BJ (cell line): Measurements from ENCODE around the gene NXNL1. TPM values are rescaled to one million over a fixed set of nuclear protein-coding genes. Genes with fewer than 3 reads are reported as not detected.

Experiments used
- CTCF ChIA-PET: fragments of 350-600 bp; formaldehyde crosslinking; extraction: SDS; loops from one replicate; lab custom pipeline; 2021; ENCODE audit warnings: antibody characterized with exemption, inconsistent platforms; lab: Yijun Ruan, JAX
- POLR2A ChIA-PET: fragments of 300-600 bp; sonication (Branson Sonifier 250); formaldehyde crosslinking; extraction: SDS; loops from one replicate; lab custom pipeline; 2021; ENCODE audit warnings: antibody characterized with exemption; lab: Charles Lee
- DNase-seq: peaks from one replicate; pipeline ENCODE4 v3.0.0-alpha.2; 2011; ENCODE audit warnings: low read depth
- H3K27me3 ChIP-seq: 2 replicates; pipeline ENCODE4 v1.6.0; 2011; ENCODE audit warnings: low read length; ENCODE audit not compliant: control insufficient read depth, insufficient read depth
- H3K36me3 ChIP-seq: 2 replicates; pipeline ENCODE4 v1.5.1; 2011; ENCODE audit warnings: low read length; ENCODE audit not compliant: control insufficient read depth, insufficient read depth
- H3K4me3 ChIP-seq: 2 replicates; pipeline ENCODE4 v1.5.1; 2011; ENCODE audit warnings: low read depth, mild to moderate bottlenecking, control low read depth, low read length
- polyA plus RNA-seq: library from polyadenylated mRNA; depleted of rRNA; stranded (reverse); fragments of >200 nt; gene quantifications from 2 replicates; pipeline ENCODE4 v1.2.3, GENCODE V29; 2011
- TF ChIP-seq, protein P1 (sequence below): IDR thresholded peaks from 2 replicates; pipeline ENCODE4 v1.5.1; 2011; ENCODE audit warnings: low read depth, mild to moderate bottlenecking, control low read depth, inconsistent platforms, low read length, moderate library complexity; ENCODE audit not compliant: insufficient read depth

Gene NXNL1
- polyA plus RNA-seq, 1 experiment: not detected

DNA sequence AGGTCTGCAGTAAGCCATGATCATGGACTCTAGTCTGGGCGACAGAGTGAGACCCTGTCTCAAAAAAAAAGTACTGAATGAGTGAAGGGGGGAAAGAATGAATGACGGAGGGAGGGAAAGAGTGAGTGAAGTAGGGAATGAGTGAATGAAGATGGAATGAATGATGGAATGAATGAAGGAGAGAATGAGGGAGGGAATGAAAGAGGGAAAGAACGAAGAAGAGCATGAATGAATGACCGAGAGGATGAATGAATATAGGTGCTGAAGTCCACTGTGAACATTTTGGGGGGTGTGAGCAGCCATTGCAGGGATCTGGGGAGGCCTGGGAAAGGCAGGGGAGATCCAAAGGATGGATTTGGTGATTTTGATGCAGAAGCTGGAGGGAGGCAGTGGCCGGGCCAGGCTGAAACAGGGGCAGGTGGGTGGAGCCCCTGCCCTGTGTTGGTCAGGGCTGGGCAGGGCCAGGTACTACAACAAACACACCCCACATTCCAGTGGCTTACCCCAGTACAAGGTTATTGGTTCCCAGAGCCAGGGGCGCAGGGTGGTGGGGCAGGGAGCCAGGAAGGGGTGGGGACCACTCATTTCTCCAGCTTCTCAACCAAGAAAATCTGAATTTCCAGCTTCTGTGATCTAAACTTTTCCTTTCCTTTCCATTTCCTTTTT is 23.9 kb upstream of the NXNL1 start:
- DNase-seq: no peak
- ChIA-PET CTCF (no interaction called here), POLR2A (no interaction called here)
- H3K4me3 ChIP-seq: no peak overlapping the region
- no peaks in the 10 kb centered on the region for H3K27me3 ChIP-seq
- TF ChIP-seq, protein P1, sequence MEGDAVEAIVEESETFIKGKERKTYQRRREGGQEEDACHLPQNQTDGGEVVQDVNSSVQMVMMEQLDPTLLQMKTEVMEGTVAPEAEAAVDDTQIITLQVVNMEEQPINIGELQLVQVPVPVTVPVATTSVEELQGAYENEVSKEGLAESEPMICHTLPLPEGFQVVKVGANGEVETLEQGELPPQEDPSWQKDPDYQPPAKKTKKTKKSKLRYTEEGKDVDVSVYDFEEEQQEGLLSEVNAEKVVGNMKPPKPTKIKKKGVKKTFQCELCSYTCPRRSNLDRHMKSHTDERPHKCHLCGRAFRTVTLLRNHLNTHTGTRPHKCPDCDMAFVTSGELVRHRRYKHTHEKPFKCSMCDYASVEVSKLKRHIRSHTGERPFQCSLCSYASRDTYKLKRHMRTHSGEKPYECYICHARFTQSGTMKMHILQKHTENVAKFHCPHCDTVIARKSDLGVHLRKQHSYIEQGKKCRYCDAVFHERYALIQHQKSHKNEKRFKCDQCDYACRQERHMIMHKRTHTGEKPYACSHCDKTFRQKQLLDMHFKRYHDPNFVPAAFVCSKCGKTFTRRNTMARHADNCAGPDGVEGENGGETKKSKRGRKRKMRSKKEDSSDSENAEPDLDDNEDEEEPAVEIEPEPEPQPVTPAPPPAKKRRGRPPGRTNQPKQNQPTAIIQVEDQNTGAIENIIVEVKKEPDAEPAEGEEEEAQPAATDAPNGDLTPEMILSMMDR: no peak
- H3K36me3 ChIP-seq: peaks cover 8% of the 10 kb centered on the region

DNA sequence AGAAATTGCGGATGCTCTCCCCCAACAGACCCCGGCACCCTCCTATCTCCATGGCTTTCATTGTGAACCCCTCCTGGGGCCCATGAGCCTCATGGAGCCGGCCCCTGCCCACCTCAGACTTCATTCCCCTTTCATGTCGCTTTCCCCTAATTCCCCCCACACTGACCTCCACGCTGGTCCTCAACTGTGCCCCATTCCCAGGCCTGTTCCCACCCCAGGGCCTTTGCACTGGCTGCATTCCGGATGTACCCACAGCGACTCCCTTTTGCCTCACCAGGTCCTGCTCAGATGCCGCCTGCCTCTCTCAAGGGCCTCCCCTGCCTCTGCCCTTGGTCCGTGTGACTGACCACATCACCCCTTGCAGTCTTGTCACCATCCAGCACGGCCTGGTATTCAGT is 22.9 kb upstream of the NXNL1 start:
- CTCF ChIA-PET: interaction anchor here (1.7 kb wide), 1 partner anchor 12 kb away, joined by 5 read pairs; no protein-coding TSS in a partner anchor
- DNase-seq: no peak
- Histone ChIP-seq H3K27me3 (no peaks in the 10 kb centered on the region), H3K4me3 (no peak overlapping the region), H3K36me3 (peaks cover 7% of the 10 kb centered on the region)
- POLR2A ChIA-PET: no interaction called here
- TF ChIP-seq, protein P1: no peak

DNA sequence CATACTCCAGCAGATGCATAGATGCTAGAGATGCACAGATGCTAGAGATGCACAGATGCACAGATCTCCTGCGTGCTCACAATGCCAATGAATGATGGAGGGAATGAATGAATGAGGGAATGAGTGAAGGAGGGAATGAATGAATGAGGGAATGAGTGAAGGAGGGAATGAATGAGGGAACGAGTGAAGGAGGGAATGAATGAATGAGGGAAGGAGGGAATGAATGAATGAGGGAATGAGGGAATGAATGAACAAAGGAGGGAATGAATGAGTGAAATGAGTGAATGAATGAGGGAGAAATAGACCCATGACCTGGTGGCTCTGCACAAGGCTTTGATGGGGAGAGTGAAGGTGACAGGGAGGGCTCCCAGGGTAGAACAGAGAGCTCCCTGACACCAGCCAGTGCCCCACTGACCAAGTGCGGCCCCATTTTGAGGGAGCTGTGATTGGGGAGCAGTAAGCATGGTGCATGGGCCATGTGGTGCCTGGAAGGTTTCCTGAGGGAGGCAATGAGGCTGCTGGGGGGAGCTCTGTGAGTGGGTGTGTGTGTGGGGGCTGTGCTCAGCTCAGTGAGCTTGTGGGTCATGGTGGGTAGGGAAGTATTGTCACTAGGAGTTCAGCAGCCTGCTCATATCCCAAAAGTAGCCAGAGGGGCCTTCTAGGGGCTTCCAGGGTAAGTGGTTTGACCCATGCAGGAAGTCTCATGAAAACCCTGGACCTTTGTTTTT is 22.3 kb upstream of the NXNL1 start:
- ChIA-PET POLR2A (no interaction called here), CTCF (interaction anchor here (1.7 kb wide), 1 partner anchor 13 kb away, joined by 5 read pairs; no protein-coding TSS in a partner anchor)
- Histone ChIP-seq H3K36me3 (peaks cover 5% of the 10 kb centered on the region), H3K27me3 (no peaks in the 10 kb centered on the region), H3K4me3 (no peak overlapping the region)
- TF ChIP-seq, protein P1: no peak
- no peak for DNase-seq

DNA sequence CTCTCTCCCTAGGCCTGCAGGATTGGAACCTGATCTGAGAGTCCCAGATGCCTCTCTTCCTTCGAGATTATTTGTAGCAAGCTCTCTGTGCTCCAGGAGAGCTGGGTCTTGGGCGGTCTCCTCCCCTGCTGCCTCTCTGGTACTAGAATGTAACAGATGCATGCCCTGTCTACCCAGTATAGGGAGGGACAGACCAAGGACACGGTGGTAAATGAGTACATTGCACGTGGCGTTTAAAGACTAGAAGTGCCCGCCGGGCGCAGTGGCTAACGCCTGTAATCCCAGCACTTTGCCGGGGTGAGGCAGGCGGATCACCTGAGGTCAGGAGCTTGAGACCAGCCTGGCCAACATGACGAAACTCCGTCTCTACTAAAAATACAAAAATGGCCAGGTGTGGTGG is 21.3 kb upstream of the NXNL1 start:
- no peak for DNase-seq
- Histone ChIP-seq H3K4me3 (no peak overlapping the region), H3K27me3 (no peaks in the 10 kb centered on the region), H3K36me3 (peaks cover 5% of the 10 kb centered on the region)
- CTCF ChIA-PET: interaction anchor here (1.7 to 3.5 kb wide), 2 partner anchors 14 kb away, joined by 5 to 14 read pairs; no protein-coding TSS in a partner anchor
- POLR2A ChIA-PET: no interaction called here
- TF ChIP-seq, protein P1: no peak

DNA sequence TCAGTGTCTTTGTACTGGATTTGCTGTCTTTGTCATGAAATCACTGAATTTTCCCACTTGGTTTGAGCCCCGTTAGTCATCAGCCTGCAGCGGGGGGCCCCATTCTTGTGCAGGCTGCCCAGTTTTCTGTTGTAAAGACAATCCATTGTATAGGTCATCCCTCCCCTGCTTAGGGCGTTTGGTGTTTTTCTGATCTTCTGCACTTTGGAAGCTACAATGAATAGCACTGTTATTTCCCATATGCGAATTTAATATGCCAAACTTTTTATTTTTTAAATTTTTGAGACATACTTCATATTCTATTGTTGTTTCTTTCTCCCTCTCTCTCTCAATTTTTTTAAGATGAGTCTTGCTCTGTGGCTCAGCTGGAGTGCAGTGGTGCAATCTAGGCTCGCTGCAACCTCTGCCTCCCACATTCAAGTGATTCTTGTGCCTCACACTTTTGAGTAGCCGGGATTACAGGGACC is 18.6 kb upstream of the NXNL1 start:
- H3K27me3 ChIP-seq: no peaks in the 10 kb centered on the region
- peaks cover 2% of the 10 kb centered on the region for H3K36me3 ChIP-seq
- no peak overlapping the region for H3K4me3 ChIP-seq
- no peak for DNase-seq
- ChIA-PET POLR2A (interaction anchor here (0.5 to 0.7 kb wide), 2 partner anchors 32 to 173 kb away, joined by 3 to 4 read pairs; partner anchors contain the start of gene PGLS), CTCF (interaction anchor here (0.6 to 3.5 kb wide), 7 partner anchors 8 to 98 kb away, joined by 3 to 14 read pairs (median 3); no protein-coding TSS in a partner anchor)
- TF ChIP-seq, protein P1: no peak
